ENCODE measurements around the gene RNF144B.

RNF144B gene

GRCh38 chr6:18412068-18412467 is 24.9 kb downstream of the RNF144B start:
- no peak for DNase-seq

GRCh38 chr6:18412644-18413043 is 25.5 kb downstream of the RNF144B start:
- no peak for DNase-seq

GRCh38 chr6:18413381-18413780 is 26.2 kb downstream of the RNF144B start:
- DNase-seq: no peak

- no peak for DNase-seq
These were observed 27.0 kb downstream of the RNF144B start for GRCh38 chr6:18414116-18414515.

DNA sequence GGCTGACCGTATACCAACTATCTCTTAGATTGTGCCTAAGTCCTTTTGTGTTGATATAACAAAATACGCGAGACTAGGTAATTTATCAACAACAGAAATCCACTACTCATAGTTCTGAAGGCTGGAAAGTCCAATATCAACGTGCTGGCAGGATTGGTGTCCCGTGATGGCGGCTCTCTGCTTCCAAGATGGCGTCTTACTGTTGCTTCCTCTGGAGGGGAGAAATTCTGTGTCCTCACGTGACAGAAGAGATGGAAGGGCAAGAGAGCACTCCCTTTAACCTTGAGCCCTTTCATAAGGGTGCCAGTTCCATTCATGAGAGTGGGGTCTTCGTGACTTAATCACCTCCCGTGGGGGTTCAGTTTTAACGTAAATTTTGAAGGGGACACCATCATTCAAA is 28.1 kb downstream of the RNF144B start:
- no peak for DNase-seq

GRCh38 chr6:18415671-18416340 is 28.7 kb downstream of the RNF144B start:
- no peak for DNase-seq

DNA sequence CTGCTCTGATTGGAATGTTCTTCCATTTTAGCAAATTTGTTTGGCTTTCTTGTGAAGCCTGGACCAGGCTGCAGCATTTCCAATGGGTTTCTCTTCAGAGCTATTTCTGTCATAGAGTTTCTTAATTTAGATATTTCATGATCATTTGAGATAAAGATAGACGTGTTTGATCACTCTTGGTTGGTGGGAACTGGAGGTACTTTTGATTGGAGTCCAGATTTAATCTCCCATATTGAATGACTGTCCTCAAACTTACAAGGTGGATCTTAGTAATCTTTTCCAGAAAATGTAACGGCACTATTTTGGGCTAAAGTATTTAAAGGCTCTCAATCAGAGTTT is 29.2 kb downstream of the RNF144B start:
- no peak for DNase-seq

- DNase-seq: no peak
These were observed 33.2 kb downstream of the RNF144B start for GRCh38 chr6:18420328-18420727.

DNA sequence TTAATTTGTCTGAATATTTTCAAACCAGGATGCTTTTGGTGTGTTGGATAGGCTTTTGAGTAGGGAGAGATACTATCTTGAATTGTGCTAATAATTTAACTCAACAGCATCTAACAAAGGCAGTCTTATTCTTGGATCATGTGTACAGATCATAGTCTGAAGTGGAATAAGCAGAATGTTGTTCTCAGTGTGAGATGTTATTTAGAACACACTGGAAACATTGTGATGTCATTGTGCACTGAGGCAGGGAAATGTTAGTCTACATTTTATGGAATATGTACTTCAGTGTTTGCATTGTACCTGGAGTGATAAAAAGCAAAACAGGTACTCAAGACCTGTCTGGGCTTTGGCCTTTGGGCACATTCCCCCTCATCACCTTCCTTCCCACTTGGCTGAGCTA is 35.0 kb downstream of the RNF144B start:
- no peak for DNase-seq

- DNase-seq: no peak
These were observed 36.3 kb downstream of the RNF144B start for GRCh38 chr6:18423426-18423825.

DNA sequence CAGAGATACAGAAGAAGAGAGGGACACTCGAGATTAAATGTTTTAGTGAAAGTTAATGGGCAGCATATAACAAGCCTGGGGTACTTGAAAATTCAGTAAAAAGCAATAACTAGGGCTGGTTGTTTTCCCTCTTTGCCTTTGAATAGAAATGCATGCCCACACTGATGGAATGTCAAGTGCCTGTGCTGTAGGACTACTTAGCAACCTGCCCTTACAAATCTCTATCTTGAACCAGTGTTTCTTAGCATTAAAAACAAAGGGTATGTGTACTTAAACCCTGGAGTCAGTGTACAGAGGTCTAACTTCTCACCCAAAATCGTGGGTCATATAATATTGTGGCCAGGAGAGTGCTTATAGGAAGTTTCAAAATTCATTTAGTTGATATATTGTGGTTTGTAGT is 37.1 kb downstream of the RNF144B start:
- no peak for DNase-seq

DNA sequence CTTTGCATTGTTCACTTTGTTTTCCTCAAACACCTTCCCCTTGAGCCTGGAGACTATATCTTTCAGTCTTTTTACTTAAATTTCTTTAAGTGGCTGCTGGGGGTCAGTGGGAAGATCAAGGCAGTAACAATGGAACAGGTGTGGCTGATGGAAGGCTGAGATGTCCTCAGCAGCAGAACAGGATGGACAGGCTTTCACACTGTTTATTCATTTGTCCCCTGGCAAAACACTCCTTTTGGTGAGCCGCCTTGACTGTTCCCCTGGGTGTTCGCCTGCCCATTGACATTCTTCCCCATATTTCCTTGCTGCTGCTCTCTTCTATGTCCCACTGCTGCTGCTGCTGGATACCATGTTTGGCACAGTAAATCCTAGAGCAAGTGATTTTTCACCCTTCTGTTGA is 38.1 kb downstream of the RNF144B start:
- no peak for DNase-seq

DNA sequence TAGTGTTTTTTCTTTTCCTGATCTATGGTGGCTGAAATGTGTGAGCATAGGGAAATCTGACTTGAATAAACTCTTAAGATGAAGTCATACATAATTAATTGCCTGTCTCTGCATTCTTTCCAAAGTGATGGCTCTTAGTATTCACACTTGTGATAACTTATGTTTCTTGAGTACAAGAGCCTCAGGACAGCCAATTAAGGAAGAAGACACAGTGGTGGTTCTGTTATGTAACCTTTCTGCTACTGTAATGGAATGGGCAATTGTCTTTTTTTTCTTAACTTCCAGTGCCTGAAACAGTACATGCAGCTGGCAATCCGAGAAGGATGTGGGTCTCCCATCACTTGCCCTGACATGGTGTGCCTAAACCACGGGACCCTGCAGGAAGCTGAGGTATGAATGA is 40.1 kb downstream of the RNF144B start:
- DNase-seq: no peak

DNA sequence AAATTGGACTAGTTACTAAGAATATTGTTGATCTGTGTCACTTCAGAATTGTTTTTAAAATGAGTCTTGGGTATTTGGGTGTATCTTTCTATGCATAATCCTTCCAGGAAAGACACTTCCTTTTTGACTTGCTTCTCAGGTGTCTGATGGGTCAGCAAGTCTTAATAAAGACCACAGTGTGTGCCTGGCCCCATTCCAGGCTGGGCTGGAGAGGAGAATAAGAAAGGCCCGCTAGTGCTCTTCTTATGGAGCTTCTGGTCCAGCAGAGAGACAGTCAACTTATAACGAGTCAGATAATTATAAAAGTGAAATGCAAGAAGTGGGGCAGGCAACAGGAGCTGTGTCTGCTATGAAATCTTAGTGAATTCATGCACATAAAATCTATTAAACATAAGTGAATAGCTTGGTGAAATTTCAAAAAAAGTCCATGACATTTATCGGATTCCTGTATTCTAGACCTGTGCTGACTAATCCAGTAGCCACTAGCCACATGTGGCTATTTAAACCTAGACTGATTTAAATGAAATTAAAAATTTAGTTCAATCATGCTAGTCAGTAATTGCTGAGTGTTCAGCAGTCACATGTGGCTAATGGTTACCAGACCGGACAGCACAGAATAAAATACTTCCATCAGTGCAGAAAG is 42.6 kb downstream of the RNF144B start:
- no peak for DNase-seq

GRCh38 chr6:18431581-18431980 is 44.4 kb downstream of the RNF144B start:
- no peak for DNase-seq

- DNase-seq: no peak
These were observed 45.0 kb downstream of the RNF144B start for GRCh38 chr6:18432180-18432579.

DNA sequence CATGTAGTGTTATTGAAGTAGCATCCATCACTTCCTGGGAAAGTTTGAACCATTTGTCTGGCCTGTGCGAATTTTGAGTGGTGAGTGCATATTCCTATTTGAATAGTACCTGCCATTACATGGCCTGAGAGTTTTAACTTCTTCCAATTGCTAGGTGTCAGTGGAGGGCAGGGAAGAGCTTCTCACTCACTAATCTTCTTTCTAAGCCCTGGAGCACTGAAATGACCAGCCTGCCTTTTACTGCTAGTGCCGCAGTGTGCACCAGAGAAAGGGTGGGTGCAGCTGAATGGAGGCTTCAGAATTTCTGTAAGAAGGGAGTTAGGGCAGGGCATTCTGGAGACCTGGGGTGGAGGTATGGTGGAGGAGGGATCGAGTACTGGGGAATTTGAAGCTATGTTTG is 45.5 kb downstream of the RNF144B start:
- no peak for DNase-seq

DNA sequence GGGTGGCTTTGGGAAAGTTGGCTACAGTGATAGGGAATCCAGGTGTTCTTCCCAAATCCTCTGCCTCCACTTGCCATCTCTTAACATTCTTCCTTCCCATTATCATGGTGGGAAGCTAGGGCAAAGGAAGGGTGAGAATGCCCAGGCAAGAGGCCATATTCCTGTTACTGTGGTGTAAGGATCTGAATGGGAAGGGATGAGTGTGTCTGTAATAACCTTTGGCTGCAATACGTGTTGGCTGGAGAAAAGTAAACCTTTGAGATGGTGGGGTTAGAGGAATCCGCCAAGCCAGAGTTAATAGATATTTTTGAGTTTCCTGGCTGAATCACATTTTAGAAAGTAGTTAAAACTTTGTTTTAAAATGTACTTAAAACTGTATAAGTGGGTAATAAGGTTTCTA is 45.9 kb downstream of the RNF144B start:
- DNase-seq: no peak

DNA sequence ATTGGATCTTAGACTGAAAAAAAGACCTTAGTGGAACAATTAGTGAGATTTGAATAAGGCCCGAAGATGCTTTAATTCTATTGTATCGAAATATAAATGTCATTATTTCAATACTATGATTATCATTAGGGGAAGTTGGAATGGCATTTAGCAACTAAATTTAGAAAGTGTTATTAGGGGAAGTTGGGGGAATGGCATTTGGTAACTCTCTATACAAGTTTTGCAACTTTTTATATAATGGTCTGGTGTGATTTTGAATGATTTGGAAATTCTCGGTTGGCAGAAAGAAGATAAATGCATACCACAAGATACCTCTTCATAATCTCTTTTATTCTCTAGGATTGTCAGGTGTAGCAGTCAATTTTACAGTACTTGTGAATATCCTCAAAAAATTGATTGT is 49.2 kb downstream of the RNF144B start:
- DNase-seq: no peak

- DNase-seq: no peak
These were observed 52.4 kb downstream of the RNF144B start for GRCh38 chr6:18439581-18439980.

- DNase-seq: no peak
These were observed 54.3 kb downstream of the RNF144B start for GRCh38 chr6:18441251-18441979.

DNA sequence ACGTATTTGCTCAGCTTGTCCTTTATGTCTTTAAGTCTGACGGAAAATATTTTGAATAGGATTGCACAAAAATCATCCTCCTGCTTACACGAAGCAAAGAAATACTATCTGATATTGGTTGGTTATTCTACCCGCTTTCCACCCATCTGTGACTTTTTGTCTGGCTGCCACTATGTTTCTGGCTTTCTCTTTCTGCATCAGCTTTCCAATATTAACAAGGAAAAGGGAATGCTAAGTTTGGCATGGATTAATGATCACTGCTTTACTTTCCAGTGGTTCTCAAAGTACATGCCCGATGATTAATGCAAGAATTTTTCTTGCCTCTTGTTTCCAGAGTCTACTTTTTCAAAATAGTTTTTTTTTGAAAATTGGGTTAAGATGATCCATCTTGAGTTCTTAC is 57.0 kb downstream of the RNF144B start:
- DNase-seq: no peak

GRCh38 chr6:18445228-18445627 is 58.1 kb downstream of the RNF144B start:
- no peak for DNase-seq

DNA sequence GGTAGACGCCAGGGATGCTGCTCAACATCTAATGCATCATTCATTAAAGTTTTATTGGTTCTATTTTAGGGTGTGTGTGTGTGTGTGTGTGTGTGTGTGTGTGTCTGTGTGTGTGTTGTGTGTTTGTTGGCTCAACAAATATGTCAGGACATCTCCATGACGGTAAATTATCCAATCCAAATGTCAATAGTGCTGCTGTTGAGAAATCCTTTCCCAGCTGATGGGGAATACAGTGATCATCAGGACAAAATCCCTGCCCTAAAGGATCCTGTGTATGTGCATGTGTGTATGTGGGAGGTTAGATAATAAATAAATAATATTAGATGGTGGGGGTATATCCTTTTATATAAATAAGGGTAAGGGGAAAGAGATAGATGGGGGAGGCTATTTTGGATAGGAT is 59.6 kb downstream of the RNF144B start:
- no peak for DNase-seq

DNA sequence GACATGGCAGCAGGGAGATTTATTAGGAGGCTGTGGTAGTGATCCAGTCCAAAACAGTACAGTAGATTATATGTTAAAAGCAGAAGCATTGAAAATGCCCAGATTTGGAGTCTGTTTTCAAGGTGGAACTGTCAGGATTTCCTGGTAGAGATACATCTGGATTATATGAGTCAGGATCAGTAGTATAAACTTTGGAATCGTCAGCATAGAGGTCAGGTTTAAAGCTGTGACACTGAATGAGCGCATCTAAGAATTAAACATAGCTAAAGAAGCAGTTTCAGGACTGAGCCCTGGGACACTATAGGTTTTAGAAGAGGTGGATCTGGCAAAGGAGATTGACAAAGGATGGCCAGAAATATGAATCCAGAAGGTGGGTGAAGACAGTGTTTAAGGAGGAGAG is 60.4 kb downstream of the RNF144B start:
- DNase-seq: no peak
